Neural cell (in vitro differentiated cells): ENCODE results near the gene LZTR1.

Source experiments
- EP300 ChIP-seq: fragments of 450-650 bp; conservative IDR thresholded peaks from 2 replicates; pipeline ENCODE4 v1.6.1; 2014; ENCODE audit warnings: antibody characterized with exemption, mild to moderate bottlenecking, moderate library complexity; ENCODE audit not compliant: poor library complexity, severe bottlenecking
- EZH2 ChIP-seq: fragments of 200-600, 300-800 bp; shearing (Covaris generic), sonication (generic); IDR thresholded peaks from 2 replicates; pipeline ENCODE4 v1.6.1; 2014; ENCODE audit warnings: antibody characterized with exemption, low read length, borderline replicate concordance, mild to moderate bottlenecking; ENCODE audit not compliant: insufficient read depth, poor library complexity, severe bottlenecking
- MXI1 ChIP-seq: fragments of 450-650 bp; conservative IDR thresholded peaks from 2 replicates; pipeline ENCODE4 v1.6.1; 2014; ENCODE audit warnings: antibody characterized with exemption, mild to moderate bottlenecking; ENCODE audit not compliant: poor library complexity, severe bottlenecking
- POLR2AphosphoS5 ChIP-seq: IDR thresholded peaks from 2 replicates; pipeline ENCODE4 v1.6.1; 2012
- RAD21 ChIP-seq: fragments of 450-650 bp; conservative IDR thresholded peaks from 2 replicates; pipeline ENCODE4 v1.6.1; 2014; ENCODE audit warnings: antibody characterized with exemption, mild to moderate bottlenecking, moderate library complexity
- SMC3 ChIP-seq: fragments of 450-650 bp; conservative IDR thresholded peaks from 2 replicates; pipeline ENCODE4 v1.6.1; 2014; ENCODE audit warnings: antibody characterized with exemption, mild to moderate bottlenecking, moderate library complexity; ENCODE audit not compliant: poor library complexity
- TAF1 ChIP-seq: IDR thresholded peaks from 2 replicates; pipeline ENCODE4 v1.6.1; 2012; ENCODE audit warnings: low read depth
- TF ChIP-seq, protein P1 (sequence below): fragments of 450-650 bp; IDR thresholded peaks from 2 replicates; pipeline ENCODE4 v1.5.1; 2014; ENCODE audit warnings: antibody characterized with exemption, mild to moderate bottlenecking, moderate library complexity; ENCODE audit not compliant: poor library complexity, severe bottlenecking
- TF ChIP-seq, protein P2 (sequence below): IDR thresholded peaks from 2 replicates; pipeline ENCODE4 v1.6.1; 2012; ENCODE audit warnings: borderline replicate concordance

DNA sequence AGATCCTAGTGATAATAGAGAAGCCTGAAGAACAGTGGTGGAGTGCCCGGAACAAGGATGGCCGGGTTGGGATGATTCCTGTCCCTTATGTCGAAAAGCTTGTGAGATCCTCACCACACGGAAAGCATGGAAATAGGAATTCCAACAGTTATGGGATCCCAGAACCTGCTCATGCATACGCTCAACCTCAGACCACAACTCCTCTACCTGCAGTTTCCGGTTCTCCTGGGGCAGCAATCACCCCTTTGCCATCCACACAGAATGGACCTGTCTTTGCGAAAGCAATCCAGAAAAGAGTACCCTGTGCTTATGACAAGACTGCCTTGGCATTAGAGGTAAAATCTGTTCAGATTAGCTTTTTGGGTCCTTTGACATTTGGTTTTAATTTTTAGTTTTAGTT, 48.2 kb upstream of the LZTR1 start:
- TF ChIP-seq, protein P1, sequence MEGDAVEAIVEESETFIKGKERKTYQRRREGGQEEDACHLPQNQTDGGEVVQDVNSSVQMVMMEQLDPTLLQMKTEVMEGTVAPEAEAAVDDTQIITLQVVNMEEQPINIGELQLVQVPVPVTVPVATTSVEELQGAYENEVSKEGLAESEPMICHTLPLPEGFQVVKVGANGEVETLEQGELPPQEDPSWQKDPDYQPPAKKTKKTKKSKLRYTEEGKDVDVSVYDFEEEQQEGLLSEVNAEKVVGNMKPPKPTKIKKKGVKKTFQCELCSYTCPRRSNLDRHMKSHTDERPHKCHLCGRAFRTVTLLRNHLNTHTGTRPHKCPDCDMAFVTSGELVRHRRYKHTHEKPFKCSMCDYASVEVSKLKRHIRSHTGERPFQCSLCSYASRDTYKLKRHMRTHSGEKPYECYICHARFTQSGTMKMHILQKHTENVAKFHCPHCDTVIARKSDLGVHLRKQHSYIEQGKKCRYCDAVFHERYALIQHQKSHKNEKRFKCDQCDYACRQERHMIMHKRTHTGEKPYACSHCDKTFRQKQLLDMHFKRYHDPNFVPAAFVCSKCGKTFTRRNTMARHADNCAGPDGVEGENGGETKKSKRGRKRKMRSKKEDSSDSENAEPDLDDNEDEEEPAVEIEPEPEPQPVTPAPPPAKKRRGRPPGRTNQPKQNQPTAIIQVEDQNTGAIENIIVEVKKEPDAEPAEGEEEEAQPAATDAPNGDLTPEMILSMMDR, result no peak
- TF ChIP-seq POLR2AphosphoS5 (no peak), RAD21 (no peak), EP300 (no peak), EZH2 (no peak), MXI1 (no peak), TAF1 (no peak), SMC3 (no peak)
- TF ChIP-seq, protein P2, sequence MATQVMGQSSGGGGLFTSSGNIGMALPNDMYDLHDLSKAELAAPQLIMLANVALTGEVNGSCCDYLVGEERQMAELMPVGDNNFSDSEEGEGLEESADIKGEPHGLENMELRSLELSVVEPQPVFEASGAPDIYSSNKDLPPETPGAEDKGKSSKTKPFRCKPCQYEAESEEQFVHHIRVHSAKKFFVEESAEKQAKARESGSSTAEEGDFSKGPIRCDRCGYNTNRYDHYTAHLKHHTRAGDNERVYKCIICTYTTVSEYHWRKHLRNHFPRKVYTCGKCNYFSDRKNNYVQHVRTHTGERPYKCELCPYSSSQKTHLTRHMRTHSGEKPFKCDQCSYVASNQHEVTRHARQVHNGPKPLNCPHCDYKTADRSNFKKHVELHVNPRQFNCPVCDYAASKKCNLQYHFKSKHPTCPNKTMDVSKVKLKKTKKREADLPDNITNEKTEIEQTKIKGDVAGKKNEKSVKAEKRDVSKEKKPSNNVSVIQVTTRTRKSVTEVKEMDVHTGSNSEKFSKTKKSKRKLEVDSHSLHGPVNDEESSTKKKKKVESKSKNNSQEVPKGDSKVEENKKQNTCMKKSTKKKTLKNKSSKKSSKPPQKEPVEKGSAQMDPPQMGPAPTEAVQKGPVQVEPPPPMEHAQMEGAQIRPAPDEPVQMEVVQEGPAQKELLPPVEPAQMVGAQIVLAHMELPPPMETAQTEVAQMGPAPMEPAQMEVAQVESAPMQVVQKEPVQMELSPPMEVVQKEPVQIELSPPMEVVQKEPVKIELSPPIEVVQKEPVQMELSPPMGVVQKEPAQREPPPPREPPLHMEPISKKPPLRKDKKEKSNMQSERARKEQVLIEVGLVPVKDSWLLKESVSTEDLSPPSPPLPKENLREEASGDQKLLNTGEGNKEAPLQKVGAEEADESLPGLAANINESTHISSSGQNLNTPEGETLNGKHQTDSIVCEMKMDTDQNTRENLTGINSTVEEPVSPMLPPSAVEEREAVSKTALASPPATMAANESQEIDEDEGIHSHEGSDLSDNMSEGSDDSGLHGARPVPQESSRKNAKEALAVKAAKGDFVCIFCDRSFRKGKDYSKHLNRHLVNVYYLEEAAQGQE, result no peak
